C4-2B (cell line): ENCODE results near the gene CNTRL.
"Not testable (repeated sequence)": the region's sequence is repeated elsewhere in the genome, so short reads cannot be mapped to it uniquely, and the experiment has no call there.

ENCODE experiments used
- H3K27ac ChIP-seq: fragments of 450-650 bp; 2 replicates; pipeline ENCODE4 v1.5.1; 2017
- ZFX ChIP-seq: fragments of 450-650 bp; IDR thresholded peaks from 2 replicates; pipeline ENCODE4 v1.6.1; 2017
- TF ChIP-seq, protein P1 (sequence below): fragments of 450-650 bp; conservative IDR thresholded peaks from 2 replicates; pipeline ENCODE4 v1.5.1; 2017; ENCODE audit warnings: mild to moderate bottlenecking

Gene CNTRL, protein sequence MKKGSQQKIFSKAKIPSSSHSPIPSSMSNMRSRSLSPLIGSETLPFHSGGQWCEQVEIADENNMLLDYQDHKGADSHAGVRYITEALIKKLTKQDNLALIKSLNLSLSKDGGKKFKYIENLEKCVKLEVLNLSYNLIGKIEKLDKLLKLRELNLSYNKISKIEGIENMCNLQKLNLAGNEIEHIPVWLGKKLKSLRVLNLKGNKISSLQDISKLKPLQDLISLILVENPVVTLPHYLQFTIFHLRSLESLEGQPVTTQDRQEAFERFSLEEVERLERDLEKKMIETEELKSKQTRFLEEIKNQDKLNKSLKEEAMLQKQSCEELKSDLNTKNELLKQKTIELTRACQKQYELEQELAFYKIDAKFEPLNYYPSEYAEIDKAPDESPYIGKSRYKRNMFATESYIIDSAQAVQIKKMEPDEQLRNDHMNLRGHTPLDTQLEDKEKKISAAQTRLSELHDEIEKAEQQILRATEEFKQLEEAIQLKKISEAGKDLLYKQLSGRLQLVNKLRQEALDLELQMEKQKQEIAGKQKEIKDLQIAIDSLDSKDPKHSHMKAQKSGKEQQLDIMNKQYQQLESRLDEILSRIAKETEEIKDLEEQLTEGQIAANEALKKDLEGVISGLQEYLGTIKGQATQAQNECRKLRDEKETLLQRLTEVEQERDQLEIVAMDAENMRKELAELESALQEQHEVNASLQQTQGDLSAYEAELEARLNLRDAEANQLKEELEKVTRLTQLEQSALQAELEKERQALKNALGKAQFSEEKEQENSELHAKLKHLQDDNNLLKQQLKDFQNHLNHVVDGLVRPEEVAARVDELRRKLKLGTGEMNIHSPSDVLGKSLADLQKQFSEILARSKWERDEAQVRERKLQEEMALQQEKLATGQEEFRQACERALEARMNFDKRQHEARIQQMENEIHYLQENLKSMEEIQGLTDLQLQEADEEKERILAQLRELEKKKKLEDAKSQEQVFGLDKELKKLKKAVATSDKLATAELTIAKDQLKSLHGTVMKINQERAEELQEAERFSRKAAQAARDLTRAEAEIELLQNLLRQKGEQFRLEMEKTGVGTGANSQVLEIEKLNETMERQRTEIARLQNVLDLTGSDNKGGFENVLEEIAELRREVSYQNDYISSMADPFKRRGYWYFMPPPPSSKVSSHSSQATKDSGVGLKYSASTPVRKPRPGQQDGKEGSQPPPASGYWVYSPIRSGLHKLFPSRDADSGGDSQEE (N-terminal part only)

DNA sequence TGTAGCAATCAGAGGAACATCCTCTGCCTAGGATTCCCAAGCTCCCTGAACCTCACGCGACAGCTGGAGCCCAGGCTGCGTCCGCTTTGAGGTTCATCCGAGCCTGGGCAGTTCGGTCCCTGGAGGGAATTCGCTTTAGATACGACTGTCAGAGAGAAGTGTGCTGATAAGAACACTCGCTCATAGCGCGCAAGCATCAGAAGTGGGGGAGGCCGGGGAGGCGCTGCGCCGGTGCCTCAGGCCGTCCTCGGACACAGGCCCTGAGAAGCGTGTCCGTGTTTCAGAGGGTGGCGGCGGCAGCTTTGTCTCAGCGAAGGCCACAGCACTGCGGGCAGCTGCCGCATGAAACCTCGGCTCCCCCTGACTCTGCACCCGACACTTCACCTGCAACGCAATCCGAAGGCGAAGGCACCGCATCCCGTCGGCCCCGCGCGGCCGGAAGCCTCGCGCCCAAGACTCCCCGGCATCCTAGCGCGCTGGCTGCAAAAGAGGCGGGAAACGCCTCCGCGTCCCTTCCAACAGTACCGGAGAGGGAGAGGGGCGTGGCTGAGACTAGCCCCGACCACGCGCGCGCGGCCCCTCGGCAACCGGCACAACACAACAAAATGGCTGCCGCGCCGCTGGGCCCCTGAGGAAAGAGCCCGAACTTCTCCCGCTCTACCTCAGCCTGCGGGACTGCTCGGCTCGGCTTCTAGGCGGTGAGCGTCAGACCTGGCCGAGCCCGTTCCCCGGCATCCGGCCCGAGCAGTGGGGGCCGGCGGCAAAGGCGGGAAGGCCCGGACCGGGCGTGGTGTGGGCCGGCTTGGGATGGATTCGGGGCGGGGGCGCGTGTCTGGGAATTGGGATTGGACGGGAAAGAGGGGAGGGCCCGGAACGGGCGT, at the start of gene CNTRL:
Gene CNTRL, plus strand, starts transcription at position 586 of the 881 bp plus-strand sequence. CDS start 13,372 bp downstream, outside the sequence.
- TF ChIP-seq, protein P1, sequence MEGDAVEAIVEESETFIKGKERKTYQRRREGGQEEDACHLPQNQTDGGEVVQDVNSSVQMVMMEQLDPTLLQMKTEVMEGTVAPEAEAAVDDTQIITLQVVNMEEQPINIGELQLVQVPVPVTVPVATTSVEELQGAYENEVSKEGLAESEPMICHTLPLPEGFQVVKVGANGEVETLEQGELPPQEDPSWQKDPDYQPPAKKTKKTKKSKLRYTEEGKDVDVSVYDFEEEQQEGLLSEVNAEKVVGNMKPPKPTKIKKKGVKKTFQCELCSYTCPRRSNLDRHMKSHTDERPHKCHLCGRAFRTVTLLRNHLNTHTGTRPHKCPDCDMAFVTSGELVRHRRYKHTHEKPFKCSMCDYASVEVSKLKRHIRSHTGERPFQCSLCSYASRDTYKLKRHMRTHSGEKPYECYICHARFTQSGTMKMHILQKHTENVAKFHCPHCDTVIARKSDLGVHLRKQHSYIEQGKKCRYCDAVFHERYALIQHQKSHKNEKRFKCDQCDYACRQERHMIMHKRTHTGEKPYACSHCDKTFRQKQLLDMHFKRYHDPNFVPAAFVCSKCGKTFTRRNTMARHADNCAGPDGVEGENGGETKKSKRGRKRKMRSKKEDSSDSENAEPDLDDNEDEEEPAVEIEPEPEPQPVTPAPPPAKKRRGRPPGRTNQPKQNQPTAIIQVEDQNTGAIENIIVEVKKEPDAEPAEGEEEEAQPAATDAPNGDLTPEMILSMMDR = 0 out of 2 replicates have a peak, but pooled peaks have one; percentile 4
- peak; percentile 87 for TF ChIP-seq ZFX
- peak within 1 kb of the TSS; percentile 88 for H3K27ac ChIP-seq

DNA sequence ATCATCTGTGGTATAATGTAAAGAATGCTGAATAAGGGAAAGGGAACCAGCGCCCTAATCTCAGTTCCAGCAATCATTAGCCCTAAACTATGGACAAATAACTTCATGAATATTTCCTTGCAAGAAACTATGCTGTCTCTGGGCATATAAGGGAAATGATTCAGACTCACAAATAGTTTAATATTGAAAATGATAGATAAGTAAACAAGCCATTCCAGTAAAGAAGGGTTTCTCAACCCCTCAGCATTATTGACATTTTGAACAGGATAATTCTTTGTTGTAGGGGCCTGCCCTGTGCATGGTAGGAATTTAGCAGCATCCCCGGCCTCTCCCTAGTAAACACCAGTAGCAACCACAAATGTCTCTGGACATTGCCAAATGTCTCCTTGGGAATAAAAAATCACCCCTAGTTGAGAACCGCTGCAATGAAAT, 48.5 kb upstream of the CNTRL start:
- H3K27ac ChIP-seq = no peak overlapping the region

DNA sequence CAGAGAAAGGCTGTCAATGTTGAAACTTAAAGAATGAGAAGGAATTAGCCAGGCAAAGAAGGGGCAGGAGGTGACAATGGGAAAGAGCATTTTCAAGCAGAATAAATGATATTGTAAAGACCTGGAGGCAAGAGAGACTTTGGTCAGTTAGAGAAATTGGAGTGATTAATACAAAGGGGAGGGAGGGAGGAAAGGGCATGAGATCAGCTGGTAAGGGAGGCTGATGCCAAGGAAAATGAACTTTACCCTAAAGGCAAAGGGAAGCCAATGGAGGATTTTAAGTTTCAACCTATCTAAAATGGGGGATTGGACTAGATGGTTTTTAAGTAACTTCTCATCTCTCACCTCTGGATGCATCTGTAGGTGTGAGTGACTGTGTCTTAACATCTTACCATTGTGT, 48.0 kb upstream of the CNTRL start:
- no peak overlapping the region for H3K27ac ChIP-seq
- TF ChIP-seq ZFX = no peak
- TF ChIP-seq, protein P1 = no peak

More for the DNA sequence above, 48.5 kb upstream of the CNTRL start:
- TF ChIP-seq, protein P1 = no peak
- TF ChIP-seq ZFX = no peak

DNA sequence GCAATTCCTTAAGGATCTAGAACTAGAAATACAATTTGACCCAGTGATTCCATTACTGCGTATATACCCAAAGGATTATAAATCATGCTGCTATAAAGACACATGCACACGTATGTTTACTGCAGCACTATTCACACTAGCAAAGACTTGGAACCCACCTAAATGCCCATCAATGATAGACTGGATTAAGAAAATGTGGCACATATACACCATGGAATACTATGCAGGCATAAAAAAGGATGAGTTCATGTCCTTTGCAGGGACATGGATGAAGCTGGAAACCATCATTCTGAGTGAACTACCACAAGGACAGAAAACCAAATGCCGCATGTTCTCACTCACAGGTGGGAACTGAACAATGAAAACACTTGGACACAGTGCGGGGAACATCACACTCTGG, 46.5 kb upstream of the CNTRL start:
- H3K27ac ChIP-seq = not testable (repeated sequence)

DNA sequence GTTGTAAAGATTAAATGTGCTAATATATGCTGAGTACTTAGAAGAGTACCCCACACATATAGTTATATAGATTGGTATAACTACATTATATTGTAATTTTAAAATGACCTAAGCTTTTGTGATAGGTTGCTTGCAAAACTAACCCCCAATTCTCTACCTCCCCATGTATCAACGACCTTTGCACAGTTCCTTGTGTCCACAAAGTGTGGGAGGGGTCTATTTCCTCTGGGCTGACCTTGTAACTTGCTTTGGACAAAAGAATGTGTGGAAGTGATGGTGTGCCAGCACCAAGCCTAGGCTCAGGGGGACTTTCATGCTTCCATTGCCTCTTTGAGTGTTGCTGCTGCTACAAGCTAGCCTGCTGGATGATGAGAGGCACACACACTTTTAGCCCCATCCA, 45.3 kb upstream of the CNTRL start:
- TF ChIP-seq, protein P1 = no peak
- no peak for TF ChIP-seq ZFX
- no peak overlapping the region for H3K27ac ChIP-seq

DNA sequence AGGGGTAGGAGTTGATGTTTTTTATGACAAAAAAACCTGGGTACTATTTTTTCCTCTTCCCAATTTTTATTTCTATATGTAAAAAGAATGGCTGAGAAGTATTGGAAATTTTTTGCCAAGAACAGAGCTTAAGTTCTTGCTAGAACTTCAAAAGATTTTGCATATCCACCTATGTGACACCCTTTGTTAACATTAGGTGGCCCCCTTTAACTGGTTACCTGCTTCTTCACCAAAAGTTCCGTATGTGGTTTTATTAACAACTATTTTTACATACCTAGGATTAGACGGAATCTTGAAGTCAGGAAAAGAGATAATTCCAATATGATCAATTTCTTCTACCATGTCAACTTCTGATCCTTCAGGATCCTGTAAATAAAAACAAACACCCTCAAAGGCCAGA, 40.2 kb upstream of the CNTRL start:
- TF ChIP-seq ZFX = no peak
- TF ChIP-seq, protein P1 = 0 out of 2 replicates have a peak, but pooled peaks have one; percentile 8
- no peak overlapping the region for H3K27ac ChIP-seq

DNA sequence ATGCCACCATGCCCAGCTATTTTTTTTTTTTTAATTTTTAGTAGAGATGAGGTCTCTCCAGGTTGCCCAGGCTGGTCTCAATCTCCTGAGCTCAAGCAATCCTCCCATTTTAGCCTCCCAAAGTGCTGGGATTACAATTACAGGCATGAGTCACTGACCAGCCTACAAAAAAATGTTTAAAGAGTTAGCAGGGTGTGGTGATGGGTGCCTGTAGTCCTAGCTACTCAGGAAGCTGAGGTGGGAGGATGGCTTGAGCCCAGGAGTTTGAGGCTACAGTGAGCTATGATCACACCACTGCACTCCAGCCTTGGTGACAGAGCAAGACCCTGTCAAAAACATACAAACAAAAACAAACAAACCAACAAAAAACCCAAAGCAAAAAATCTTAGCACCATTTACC, 39.0 kb upstream of the CNTRL start:
- not testable (repeated sequence) for H3K27ac ChIP-seq
